NCI-H2227 treated with DMSO at 0.1 percent for 48 hours (cell line): ENCODE data around the gene PKN3.

Experiments used
- DNase-seq: peaks from one replicate; lab custom pipeline; 2025; lab: John Stamatoyannopoulos, UW

PKN3 gene

DNA sequence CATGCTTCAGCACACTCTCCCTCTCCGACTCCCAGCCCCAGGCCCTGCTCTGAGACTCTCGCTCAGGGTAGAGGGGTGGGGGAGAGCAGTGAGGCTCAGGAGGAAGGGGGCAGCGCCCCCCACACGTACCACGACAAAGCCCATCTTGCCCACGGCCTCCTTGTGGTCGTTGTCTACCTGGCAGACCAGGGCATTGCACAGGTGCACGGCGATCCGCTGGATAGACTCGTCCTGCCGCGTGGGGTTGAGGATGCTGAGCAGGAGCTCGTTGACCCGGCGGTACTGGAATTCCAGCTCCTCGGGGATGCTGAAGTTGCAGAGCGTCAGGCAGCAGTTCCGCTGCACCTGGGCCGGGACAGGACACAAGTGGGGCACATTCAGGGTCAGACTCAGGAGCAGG, 40.1 kb downstream of the PKN3 start:
- no peak for DNase-seq

- no peak for DNase-seq
These were observed 41.1 kb downstream of the PKN3 start for GRCh38 chr9:128743421-128743820.

DNA sequence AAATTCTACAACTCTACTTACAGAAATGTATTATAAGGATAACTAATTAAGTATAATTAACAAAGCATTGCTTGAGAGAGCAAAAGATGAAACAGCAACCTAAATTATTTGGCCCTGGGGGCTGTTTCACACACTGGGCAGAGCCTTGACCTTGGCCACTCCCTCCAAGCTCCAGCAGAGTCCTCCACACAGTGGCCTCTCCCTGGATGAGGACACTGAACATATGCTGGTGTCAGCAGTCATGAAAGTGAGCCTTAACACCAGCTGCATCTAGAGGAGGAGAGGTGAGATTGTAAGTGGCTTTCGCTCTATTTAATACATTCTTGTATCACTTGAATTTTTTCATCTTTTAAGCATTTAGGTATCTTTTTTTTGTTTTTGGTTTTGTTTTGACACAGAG, 44.9 kb downstream of the PKN3 start:
- no peak for DNase-seq

DNA sequence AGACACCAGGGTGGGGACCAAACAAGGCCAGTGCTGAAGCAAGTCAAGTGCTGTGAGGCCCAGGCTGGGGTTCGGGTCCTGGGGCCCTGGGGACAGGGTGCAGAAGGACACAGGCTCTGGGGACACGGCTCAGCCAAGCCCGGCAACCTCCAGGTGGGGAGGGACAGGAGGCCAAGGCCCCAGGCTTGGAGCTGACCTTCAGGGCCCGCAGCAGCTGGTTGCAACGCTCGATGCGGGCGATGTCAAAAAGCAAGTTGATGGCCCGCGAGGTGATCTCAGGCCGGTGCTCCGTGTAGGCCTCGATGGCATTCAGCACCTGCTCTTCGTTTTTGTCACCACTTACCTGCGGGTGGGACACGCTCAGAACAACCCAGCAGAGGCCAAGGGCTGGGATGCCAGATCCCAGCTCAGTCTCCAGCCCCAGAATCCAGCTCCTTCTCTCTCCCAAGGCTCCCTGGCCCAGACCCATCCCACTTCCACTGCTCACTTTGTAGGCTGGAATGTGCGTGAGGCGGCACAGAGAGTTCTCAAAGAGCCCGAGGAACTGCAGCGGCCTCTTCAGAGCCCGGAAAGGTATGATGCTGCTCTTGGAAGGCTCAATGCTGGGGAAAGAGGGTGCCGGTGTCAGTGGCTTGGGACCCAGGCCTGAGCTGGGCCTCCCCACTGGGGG, 48.8 kb downstream of the PKN3 start:
- no peak for DNase-seq

DNA sequence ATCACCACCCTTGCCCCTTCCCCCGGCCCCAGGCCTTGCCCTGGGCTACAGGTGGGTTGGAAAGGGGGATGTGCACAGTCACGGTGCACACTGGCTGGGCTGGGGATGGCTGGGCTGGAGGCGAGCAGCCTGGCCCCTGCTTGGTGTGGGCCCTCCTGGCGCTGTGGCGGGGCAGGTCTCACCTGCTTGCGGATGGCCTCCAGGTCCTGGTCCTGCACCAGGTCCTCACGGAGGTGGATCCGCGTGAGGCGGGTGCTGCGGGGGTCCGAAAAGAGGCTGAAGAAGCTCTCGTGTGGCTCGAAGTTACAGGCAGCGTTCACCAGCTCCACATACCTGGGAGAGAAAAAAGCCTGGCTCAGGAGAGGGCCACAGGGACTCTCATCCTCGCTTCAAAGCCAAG, 51.3 kb downstream of the PKN3 start:
- DNase-seq, result no peak

DNA sequence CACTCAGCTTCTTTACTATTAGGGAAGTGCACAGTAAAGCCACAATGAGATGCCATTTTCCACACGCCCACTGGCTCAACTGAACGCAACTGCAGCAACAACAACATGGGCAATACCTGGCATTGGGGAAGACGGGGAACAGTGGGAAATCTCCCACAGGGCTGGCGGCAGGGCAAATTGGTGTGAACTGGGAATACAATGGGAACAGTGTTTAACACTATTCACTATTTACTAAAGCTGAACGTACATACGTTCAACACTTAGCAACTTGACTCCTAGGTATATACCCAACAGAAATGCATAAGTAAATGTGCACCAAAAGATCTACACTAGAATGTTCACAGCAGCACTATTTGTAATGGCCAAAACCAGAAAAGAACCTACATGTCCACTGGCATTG, 55.3 kb downstream of the PKN3 start:
- DNase-seq, result no peak

- no peak for DNase-seq
These were observed 60.6 kb downstream of the PKN3 start for GRCh38 chr9:128762671-128763449.

- no peak for DNase-seq
These were observed 62.1 kb downstream of the PKN3 start for GRCh38 chr9:128764361-128764760.

- no peak for DNase-seq
These were observed 63.2 kb downstream of the PKN3 start for GRCh38 chr9:128765499-128765898.

DNA sequence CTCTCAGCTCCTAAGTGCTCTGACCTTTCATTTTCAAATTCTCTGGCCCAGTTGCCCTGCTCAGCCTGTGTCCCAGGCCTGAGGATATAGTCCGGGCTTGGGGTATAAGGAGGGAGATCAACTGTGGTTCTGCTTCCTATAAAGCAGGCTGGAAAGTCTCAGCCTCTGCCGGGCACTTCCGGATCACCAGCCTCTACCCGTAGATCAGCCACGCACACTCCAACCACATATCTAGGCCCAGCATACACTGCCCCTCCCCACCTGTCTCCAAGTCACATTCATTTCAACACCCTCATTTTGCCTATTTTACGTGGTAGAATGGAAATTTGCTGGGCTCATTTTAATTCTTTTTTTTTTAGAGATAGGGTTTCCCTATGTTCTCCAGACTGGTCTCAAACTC, 66.3 kb downstream of the PKN3 start:
- no peak for DNase-seq
